DND-41 (cell line): Measurements from ENCODE around the gene DDX3Y.

ENCODE experiments used
- EZH2 ChIP-seq: IDR thresholded peaks from 3 replicates; pipeline ENCODE4 v1.6.1; 2012; ENCODE audit warnings: borderline replicate concordance, low read depth, mild to moderate bottlenecking, moderate library complexity, low read length, inconsistent platforms; ENCODE audit not compliant: severe bottlenecking
- TF ChIP-seq, protein P1 (sequence below): IDR thresholded peaks from 2 replicates; pipeline ENCODE4 v1.5.1; 2012; ENCODE audit warnings: borderline replicate concordance, low read length, moderate library complexity, mild to moderate bottlenecking; ENCODE audit not compliant: poor library complexity, severe bottlenecking; ENCODE audit errors: extremely low read depth

DNA sequence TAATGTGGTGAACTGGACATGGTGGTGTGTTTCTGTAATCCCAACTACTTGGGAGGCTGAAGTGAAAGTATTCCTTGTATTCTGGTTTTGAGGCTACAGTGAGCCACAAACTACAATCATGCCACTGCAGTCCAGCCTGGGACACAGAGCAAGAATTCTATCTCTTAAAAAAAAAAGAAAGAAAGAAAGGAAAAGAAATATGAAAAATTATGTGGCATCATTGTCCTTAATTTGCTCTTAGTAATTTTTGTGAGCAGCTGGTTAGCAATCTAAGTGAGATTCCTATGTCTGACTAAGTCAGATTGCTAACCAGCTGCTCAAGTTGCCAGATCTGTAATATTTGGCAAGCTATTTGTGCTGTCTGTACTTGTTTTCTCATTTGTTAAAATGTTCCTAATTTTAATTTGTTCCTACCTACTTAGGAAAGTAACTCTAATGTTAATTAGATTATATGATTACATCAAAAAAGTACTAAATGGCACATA is 48.8 kb upstream of the DDX3Y start:
- TF ChIP-seq, protein P1, sequence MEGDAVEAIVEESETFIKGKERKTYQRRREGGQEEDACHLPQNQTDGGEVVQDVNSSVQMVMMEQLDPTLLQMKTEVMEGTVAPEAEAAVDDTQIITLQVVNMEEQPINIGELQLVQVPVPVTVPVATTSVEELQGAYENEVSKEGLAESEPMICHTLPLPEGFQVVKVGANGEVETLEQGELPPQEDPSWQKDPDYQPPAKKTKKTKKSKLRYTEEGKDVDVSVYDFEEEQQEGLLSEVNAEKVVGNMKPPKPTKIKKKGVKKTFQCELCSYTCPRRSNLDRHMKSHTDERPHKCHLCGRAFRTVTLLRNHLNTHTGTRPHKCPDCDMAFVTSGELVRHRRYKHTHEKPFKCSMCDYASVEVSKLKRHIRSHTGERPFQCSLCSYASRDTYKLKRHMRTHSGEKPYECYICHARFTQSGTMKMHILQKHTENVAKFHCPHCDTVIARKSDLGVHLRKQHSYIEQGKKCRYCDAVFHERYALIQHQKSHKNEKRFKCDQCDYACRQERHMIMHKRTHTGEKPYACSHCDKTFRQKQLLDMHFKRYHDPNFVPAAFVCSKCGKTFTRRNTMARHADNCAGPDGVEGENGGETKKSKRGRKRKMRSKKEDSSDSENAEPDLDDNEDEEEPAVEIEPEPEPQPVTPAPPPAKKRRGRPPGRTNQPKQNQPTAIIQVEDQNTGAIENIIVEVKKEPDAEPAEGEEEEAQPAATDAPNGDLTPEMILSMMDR = no peak
- no peak for TF ChIP-seq EZH2
